GM18526 (cell line): Measurements from ENCODE around the gene LEO1.

Experiments used
- POLR2A ChIP-seq: IDR thresholded peaks from 3 replicates; pipeline ENCODE4 v1.6.1; 2011; ENCODE audit not compliant: insufficient read length; ENCODE audit errors: extremely low read depth

The LEO1 gene

GRCh38 chr15:51971375-51972133 lies at the start of gene LEO1:
TSS of gene LEO1 (minus strand) at chr15:51971778. CDS start at chr15:51971745, 33 bp downstream.
- peak; percentile 90 for TF ChIP-seq POLR2A

GRCh38 chr15:52021128-52021671 lies 49.6 kb upstream of the LEO1 start:
- TF ChIP-seq POLR2A, result no peak

- TF ChIP-seq POLR2A, result no peak
Observed at GRCh38 chr15:52020221-52021085, 48.9 kb upstream of the LEO1 start.

GRCh38 chr15:52019394-52020220 lies 48.0 kb upstream of the LEO1 start:
- no peak for TF ChIP-seq POLR2A

- peak; percentile 91 for TF ChIP-seq POLR2A
Observed at GRCh38 chr15:52018693-52019393, 47.3 kb upstream of the LEO1 start, which contains the start of gene MAPK6. TSS of gene MAPK6 (plus strand) at chr15:52019219. CDS start at chr15:52046461, 27,242 bp downstream.

GRCh38 chr15:52018244-52018643 lies 46.7 kb upstream of the LEO1 start:
- TF ChIP-seq POLR2A, result no peak

- no peak for TF ChIP-seq POLR2A
Observed at GRCh38 chr15:52016316-52016715, 44.7 kb upstream of the LEO1 start.

- no peak for TF ChIP-seq POLR2A
Observed at GRCh38 chr15:52014616-52015015, 43.0 kb upstream of the LEO1 start.

GRCh38 chr15:52013151-52013791 lies 41.7 kb upstream of the LEO1 start:
- no peak for TF ChIP-seq POLR2A

GRCh38 chr15:52012210-52012609 lies 40.6 kb upstream of the LEO1 start:
- no peak for TF ChIP-seq POLR2A

- TF ChIP-seq POLR2A, result no peak
Observed at GRCh38 chr15:52011711-52012144, 40.1 kb upstream of the LEO1 start.

GRCh38 chr15:52010633-52011595 lies 39.3 kb upstream of the LEO1 start:
- TF ChIP-seq POLR2A, result no peak
